Measurements from ENCODE around the gene ZNF554. TPM values are rescaled to one million over a fixed set of nuclear protein-coding genes. Genes with fewer than 3 reads are reported as not detected.

The ZNF554 gene
- total RNA-seq, 1 donor from 2014 or later: 12.6 TPM

DNA sequence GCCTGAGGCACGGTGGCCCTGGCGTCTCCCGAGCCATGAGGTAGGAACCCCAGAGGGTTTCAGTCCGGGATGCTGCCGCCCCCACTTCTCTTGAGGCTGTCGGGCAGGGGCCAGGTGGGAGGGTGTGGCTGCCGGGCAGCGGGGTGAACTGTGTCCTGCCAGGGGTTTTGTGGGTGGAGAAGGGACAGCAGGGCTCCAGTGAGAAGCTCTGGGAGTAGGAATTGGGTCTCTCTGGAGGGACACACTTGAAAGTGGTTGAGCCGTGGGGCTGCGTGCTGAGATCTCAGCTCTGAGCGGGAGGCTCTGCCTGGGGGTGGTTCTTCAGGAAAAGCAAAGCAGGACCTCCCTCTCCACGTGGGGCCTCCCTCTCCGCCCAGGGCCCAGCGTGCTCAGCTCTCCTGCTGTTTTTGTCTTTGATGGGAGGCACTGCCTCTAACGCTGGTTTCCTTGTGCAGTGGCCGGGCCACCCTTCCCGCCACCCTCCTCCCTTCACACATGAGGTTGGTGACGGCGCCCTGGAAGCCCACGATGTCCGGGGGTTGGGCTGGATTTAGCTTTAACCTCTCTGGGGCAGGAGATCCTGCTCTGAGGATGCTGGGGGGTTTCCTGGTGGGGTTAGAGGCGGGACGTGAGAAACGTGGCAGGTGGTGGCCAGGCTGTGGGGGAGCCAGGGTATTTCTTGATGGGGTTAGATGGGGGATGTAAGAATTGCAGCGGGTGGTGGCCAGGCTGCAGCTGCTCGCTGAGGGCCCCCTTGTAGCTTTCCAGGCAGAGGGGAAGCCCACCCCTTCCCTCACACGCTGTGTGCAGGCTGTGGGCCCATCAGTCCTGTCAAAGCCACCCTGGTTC is 15.3 kb upstream of the ZNF554 start:
- TF ChIP-seq, protein P1, sequence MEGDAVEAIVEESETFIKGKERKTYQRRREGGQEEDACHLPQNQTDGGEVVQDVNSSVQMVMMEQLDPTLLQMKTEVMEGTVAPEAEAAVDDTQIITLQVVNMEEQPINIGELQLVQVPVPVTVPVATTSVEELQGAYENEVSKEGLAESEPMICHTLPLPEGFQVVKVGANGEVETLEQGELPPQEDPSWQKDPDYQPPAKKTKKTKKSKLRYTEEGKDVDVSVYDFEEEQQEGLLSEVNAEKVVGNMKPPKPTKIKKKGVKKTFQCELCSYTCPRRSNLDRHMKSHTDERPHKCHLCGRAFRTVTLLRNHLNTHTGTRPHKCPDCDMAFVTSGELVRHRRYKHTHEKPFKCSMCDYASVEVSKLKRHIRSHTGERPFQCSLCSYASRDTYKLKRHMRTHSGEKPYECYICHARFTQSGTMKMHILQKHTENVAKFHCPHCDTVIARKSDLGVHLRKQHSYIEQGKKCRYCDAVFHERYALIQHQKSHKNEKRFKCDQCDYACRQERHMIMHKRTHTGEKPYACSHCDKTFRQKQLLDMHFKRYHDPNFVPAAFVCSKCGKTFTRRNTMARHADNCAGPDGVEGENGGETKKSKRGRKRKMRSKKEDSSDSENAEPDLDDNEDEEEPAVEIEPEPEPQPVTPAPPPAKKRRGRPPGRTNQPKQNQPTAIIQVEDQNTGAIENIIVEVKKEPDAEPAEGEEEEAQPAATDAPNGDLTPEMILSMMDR (IDR thresholded peaks at IDR 0.05; ENCODE audit: unreplicated experiment): no peak
- Mint-ChIP-seq H3K9me3 (no peaks in the 10 kb centered on the region), H3K36me3 (peaks cover 23% of the 10 kb centered on the region)

DNA sequence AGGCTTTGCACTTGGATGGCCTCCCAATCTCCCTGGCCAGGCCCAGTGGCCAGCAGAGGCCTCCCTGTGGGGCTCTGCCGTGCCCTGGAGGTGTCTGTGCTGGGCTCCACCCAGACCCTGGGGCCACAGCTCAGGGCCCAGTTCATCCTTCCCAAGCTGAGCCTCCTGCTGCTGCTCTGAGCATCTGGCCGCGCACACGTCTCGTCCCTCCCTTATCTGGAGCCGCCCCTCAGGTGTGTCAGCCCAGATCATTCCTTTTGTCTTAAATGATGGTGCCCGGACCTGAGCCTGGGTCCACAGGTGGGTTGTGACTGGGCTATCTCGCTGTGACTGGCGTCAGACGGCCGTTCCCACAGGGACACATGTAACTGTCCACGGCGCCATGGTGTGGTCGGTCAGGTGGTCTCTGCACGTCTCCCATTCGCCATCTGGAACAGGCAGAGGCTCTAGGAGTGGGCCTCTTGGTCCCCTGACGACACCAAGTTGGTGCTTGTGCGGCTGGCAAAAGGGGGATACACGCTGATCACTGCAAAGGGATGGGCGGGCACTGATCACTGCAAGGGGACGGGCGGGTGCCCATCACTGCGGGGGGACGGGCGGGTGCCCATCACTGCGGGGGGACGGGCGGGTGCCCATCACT is 14.3 kb upstream of the ZNF554 start:
- Mint-ChIP-seq H3K9me3 (no peaks in the 10 kb centered on the region), H3K27me3 (ENCODE audit: low read depth) (no peaks in the 10 kb centered on the region), H3K27ac (no peak overlapping the region), H3K4me1 (no peaks in the 10 kb centered on the region), H3K36me3 (peaks cover 23% of the 10 kb centered on the region), H3K4me3 (no peak overlapping the region)
- no peak for DNase-seq (ENCODE audit: low spot score in 2 of 2, unreplicated experiment in 2 of 2)
- TF ChIP-seq, protein P1 (IDR thresholded peaks at IDR 0.05; ENCODE audit: unreplicated experiment): no peak

More for the DNA sequence above, 15.3 kb upstream of the ZNF554 start:
- Mint-ChIP-seq H3K4me3 (no peak overlapping the region), H3K4me1 (no peaks in the 10 kb centered on the region), H3K27ac (no peak overlapping the region), H3K27me3 (ENCODE audit: low read depth) (no peaks in the 10 kb centered on the region)
- DNase-seq (ENCODE audit: low spot score in 2 of 2, unreplicated experiment in 2 of 2): no peak

DNA sequence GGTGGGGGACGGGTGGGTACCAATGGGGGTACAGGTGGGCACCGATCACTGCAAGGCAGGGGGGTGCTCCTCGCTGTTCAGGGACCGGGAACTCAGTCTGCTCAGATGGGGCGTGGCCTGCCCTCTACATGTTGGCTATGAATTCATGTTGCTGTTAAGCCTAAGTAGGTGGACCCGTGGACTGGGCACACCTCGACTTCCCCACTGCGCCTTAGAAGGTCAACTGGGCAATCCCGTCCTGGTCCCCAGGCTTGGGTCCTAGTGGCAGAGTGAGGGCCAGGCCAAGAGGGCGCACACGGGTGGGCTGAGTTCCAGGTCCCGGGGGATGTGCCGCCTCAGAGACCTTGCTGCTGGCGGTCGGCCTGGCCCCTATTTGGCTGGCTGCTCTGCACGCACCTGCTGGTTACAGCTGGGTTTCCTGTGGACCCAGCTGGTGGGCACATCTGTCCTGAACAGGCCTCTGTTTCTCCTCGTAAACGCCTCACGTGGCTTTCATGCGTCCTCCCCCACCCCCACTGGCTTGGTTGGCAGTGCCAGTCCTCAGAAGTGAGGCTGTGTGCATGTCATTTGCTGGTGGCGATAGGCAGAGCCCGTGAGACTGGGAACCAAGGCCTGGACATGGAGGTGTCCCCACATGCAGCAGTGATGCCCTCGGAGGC is 13.5 kb upstream of the ZNF554 start:
- Mint-ChIP-seq H3K27me3 (ENCODE audit: low read depth) (no peaks in the 10 kb centered on the region), H3K4me1 (no peaks in the 10 kb centered on the region), H3K9me3 (no peaks in the 10 kb centered on the region), H3K36me3 (peaks cover 19% of the 10 kb centered on the region), H3K4me3 (no peak overlapping the region), H3K27ac (no peak overlapping the region)
- TF ChIP-seq, protein P1 (IDR thresholded peaks at IDR 0.05; ENCODE audit: unreplicated experiment): no peak
- DNase-seq (ENCODE audit: low spot score in 2 of 2, unreplicated experiment in 2 of 2): no peak

DNA sequence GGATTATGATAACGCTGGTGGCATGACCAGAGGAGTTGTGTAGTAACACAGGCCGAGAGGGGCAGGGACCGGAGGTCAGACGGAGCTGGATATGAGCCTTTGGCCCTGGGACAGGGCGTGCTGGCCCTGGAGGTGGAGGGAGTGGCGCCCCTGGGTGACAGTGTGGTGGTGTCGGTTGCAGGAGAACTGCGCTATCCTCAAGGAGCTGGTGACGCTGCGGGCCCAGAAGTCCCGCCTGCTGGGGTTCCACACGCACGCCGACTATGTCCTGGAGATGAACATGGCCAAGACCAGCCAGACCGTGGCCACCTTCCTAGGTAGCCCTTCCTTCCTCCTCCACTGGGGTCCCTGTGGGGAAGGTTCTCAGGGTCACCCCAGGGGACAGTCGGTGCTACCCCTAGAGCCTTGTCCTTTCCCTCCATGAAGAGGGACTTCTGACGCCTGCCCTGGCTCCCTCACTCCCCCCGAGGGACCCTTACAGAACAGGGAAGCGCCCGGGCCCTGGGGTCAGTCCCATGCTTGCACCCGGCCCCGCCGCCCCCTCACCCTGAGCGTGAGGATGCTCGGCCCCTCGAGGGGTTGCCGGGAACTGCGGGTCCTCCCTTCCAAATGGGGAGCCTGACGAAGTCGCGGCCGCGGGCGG is 12.8 kb upstream of the ZNF554 start:
- H3K9me3 Mint-ChIP-seq: no peaks in the 10 kb centered on the region
- H3K4me3 Mint-ChIP-seq: no peak overlapping the region
- H3K4me1 Mint-ChIP-seq: no peaks in the 10 kb centered on the region
- TF ChIP-seq, protein P1 (IDR thresholded peaks at IDR 0.05; ENCODE audit: unreplicated experiment): no peak
- no peak overlapping the region for H3K27ac Mint-ChIP-seq
- no peak for DNase-seq (ENCODE audit: low spot score in 2 of 2, unreplicated experiment in 2 of 2)
- H3K36me3 Mint-ChIP-seq: peaks cover 17% of the 10 kb centered on the region
- no peaks in the 10 kb centered on the region for H3K27me3 Mint-ChIP-seq (ENCODE audit: low read depth)

DNA sequence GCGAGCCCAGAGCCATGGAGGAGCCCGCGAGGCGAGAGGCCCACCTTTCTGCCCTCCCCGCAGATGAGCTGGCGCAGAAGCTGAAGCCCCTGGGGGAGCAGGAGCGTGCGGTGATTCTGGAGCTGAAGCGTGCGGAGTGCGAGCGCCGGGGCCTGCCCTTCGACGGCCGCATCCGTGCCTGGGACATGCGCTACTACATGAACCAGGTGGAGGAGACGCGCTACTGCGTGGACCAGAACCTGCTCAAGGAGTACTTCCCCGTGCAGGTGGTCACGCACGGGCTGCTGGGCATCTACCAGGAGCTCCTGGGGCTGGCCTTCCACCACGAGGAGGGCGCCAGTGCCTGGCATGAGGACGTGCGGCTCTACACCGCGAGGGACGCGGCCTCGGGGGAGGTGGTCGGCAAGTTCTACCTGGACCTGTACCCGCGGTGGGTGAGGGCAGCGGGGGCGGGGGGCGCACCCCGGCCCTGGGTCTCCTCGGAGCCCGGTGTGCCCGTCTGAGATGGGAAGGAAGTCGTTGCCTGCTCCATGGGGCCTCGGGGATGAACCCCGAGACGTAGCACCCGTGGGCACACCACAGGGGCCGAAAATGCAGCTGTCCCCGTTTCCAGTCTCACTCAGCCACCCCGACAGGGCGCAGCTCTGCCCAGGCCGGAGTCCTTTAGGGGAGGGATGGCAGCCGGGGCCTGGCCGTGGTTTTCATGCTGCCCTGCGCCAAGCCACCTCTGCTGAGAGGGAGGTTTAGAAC is 12.1 kb upstream of the ZNF554 start:
- H3K27me3 Mint-ChIP-seq (ENCODE audit: low read depth): no peaks in the 10 kb centered on the region
- no peaks in the 10 kb centered on the region for H3K9me3 Mint-ChIP-seq
- no peak overlapping the region for H3K27ac Mint-ChIP-seq
- H3K4me3 Mint-ChIP-seq: no peak overlapping the region
- H3K36me3 Mint-ChIP-seq: peaks cover 15% of the 10 kb centered on the region
- no peak for DNase-seq (ENCODE audit: low spot score in 2 of 2, unreplicated experiment in 2 of 2)
- TF ChIP-seq, protein P1 (IDR thresholded peaks at IDR 0.05; ENCODE audit: unreplicated experiment): no peak
- no peaks in the 10 kb centered on the region for H3K4me1 Mint-ChIP-seq
